NCI-H345 (cell line): ENCODE results near the gene NT5M.

Experiments used
- DNase-seq: peaks from one replicate; lab custom pipeline; 2025; lab: John Stamatoyannopoulos, UW

The NT5M gene

DNA sequence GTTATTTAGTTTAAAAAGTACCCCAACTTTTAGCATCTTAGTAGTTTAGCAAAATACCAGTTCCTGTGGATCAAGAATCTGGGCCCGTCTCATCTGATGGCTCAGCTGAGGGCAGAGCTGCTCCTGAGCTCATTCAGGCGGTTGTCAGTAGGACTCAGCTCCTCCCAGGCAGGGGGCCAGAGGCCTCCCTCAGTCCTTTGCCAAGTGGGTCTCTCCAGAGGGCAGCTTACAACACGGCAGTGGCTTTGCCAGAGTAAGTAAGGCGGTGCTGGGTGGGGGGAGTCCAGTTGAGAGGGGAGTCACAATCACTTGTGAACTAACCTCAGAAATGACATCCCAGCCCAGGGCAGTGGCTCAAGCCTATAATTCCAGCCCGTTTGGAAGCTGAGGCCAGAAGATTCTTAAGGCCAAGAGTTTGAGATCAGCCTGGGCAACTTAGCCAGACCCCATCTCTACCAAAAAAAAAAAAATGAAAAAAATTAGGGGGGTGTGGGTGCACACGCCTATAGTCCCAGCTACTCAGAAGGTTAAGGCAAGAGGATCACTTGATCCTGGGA is 92.2 kb downstream of the NT5M start:
- DNase-seq = no peak

- DNase-seq = no peak
Measured at GRCh38 chr17:17395885-17396284, 92.7 kb downstream of the NT5M start.
